Inflammatory macrophage (primary cell): Measurements from ENCODE around the gene METTL5.
A peak's percentile ranks its signal among the peaks of the same experiment; 100 is the strongest.

Source experiments
- DNase-seq, 2 donors: peaks; one replicate each; pipeline ENCODE4 v3.0.0-alpha.2; 2020 to 2022

The METTL5 gene

DNA sequence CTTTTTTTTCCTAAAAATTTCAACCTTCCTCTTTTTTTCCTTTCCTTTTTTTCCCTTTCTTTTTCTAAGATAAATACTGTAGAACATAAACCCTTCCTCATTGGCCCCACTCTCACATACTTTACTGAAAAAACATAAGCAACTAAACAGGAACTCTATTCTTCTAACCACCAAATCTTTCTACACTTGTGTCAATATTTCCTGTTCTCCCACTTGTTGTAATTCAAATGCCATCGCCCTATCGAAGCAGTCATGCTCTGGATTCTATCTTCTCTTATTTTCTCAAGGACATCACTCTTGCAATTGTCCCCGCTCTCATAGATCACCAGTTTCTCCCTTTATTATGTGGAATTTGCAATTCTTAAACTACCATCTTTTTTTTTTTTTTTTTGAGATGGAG, 46.3 kb downstream of the METTL5 start:
- peak; percentile 29 to 56 for DNase-seq

DNA sequence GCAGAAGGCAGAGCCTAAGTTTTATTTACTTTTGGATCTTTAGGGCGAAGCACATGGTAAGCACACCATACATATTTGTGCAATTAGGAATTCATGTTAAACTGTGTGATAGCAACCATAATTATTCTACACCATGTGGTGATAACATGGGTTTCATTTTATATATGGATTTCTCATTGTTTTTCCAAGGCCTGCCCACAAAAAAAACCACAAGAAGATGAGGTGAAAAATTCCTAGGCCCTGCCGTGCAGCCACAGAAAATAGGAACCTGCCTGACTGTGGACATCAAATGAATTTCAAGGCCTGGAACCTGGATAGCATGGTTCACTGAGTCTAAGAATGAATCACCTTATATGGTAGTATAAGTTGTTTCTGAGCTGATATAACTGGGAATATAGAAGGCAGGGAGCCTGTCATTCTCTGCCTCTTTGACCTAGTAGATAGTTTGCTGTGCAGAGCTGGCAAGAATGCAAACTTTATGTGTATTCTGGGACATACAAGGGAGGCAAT, 48.4 kb downstream of the METTL5 start:
- DNase-seq: no peak

DNA sequence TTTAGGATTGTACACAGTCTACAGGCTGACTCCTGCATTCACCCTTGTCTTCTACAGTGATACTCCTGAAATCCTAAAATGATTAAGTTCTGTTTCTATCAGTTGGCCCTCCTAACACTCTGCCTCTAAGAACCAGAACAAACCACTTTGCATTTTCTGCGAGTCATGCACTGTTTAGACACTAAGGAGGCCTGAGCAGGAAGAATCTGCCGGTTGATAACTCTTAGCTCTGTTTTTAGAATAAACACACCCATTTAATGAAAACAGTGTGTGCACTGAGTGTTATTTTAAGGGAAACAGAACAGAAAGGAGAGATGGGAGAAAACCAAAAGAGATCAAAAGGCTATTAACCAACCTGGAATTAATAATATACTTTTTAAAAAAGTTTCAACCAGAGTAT, 48.9 kb downstream of the METTL5 start:
- no peak for DNase-seq

DNA sequence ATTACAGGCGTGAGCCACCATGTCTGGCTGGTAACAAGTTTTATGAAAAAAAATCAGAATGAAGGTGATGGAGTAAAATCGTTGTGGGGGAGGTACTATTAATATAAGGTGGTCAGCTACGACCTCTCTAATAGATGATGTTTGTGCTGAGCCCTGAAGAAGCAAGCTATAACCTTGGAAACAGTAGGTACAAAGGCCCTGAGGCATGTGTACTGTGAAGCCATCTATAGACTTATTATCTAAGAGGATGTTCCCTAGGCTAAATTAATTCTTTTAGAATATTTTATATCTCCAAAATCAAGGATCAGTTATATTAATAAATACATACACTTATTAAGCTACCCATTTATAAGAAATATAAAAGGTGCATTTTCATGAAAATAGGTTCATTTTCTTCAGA, 49.4 kb downstream of the METTL5 start:
- no peak for DNase-seq

DNA sequence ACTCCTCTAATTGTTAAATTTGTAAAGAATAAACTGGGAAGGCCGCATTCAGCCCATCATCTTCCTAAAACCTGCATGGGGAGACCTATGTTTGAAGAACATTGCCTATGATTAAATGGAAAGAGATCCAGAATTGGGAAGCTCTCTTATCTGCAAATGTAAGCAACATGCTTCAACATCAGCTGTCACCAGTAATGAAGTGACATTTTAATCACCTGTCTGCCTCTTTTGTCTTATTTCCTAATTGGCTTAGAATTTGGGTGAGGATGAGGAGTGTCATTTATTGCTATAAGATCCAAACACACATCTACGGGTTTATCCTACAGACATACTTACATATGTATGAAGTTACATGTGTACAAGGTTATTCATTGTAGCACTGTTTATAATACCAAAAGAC, 52.1 kb downstream of the METTL5 start:
- DNase-seq: no peak

DNA sequence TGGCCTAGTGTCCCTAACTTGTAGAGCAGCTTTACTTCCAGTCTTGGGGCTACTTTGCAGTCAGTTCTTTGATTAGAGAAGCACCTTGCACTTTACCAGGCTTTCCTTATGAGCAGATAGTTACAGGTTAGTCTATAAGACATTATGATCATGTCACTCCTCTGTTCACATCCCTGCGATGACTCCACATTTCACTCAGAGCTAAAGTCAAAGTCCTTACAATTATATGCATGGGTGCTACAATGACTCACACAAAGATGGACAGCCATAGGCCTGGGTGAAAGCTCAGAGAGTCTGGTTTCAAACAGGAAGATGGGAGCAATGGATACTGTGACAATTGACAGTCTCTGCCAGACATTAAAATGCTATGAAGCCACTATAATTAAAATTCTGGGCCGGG, 53.1 kb downstream of the METTL5 start:
- DNase-seq: no peak

DNA sequence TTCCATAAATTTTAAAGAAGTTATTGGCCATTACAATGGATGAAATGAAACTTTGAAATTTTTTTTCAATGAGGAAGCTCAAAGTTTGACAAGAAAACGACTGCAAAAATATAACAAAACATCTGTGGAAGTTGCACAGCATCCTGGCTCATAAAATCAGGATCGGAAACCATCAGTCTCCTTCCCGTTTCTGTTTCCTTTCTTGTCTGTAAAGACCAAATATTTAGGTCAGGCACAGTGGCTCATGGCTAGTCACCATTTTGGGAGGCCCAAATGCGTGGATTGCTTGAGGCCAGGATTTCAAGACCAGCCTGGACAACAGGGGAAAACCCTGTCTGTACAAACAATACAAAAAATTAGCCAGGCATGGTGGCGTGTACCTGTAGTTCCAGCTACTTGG, 53.7 kb downstream of the METTL5 start:
- peak; percentile 2 to 12 for DNase-seq

DNA sequence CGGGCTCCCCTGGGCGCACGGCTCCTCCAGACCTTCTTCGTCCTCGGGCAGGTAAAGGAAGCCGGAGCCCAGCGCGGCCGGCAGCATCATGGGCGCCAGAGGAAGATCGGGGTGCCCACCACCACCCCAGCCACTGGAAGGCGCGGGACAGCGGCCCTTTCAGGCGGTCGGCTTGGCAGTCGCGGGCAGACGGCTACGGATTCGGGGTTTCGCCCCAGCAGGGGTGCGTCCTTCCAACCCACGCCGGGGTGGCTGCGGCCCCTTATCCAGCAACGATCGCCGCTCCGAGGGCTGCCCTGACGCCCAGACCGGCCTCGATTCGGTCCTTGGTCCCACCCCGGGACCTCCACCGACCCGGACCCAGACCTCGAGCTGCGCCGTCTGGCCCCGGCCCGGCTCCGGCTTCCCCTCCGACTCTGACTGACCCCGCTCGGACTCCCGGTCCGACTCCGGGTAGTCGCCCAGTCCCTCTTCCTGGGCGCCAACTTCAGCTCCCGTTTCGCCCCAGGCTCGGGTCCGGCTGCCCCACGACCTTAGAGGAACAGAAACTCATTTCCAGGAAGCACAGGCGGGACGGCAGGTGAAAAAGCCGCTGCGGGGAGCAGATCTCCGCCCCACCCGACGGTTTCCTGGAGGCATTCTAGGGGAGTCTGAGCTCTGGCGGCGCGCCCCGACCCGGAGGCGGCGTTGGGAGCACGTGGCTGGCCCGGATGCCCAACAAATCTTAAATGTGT, 56.3 kb downstream of the METTL5 start:
- DNase-seq: peak in 1 of 2 donors; percentile 7

DNA sequence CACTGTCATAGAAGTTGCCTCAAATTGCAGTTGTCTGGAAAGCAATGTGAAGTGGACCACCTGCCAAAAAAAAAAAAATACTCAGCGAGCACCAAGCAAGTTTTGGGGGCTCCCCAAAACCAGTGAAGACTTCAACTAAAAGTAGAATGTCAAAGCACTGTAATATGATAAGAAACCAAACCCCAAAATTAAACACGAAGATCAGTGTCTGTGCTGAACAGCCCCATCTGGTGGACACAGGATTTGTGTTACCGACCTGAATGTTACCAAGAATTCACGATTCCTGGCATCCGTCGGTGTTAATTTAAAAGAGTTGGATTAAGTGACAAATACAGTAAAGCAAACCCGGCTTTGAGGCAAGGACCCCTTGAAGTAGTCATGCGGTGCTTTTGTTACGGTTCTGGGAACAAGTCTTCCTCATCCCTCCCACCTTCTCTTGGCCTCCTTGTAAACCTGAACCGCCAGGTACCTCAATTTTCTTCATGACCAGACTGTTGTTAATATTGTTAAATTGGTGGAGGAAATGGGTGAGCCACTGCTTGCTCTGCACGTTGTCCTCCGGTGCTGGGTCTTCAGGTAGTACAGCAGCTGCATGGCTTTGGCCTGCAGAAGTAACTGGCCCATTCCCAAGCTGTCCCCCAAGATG, 57.3 kb downstream of the METTL5 start:
- peak; percentile 51 to 60 for DNase-seq

DNA sequence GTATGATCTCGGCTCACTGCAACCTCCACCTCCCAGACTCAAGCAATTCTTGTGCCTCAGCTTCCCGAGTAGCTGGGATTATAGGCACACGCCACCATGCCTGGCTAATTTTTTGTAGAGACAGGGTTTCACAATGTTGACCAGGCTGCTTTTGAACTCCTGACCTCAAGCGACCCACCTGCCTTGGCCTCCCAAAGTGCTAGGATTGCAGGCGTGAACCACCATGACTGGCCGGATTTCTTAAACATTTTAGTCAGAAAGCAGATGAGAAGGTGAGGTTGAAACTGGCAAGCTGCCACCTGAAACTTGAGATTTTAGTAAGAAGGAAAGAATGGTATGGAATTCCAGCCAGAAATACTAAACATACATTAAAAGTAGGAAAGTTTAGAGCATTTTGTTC, 59.2 kb downstream of the METTL5 start:
- no peak for DNase-seq

DNA sequence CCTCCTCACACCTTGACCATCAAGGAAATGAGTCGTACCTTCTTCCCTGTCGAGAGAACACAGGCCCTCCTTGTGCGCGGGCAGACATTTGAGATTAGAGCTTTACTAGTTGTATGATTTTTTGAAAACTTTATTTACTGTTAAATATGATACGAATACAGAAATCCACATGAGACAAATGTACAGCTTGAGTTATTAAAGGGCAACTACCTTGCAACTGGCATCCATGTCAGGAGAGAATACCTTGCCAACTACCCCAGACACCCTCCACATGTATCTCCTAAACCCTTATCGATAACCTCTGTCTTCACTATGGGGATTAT, 62.8 kb downstream of the METTL5 start:
- no peak for DNase-seq
